ENCODE results near the gene LUZP1.

DNA sequence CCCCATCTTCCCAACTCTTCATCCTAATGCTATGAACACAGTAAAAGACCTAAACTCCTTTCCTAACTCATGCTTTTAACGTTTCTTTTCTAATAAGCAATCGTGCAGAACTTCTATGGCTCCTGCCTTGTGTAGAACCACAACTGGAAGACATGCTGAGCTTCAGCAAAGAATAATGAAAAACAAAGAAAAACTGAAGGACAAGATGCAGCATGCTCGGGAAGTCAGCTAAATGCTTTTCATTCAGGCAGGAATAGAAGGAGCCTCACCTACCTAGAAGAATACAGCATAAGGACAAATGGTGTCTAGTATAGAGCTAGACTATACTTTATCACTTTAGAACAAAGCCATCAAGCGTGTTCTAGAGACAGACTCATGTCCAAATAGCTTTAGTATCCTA lies 45.9 kb downstream of the LUZP1 start:
- TF ChIP-seq, protein P1, sequence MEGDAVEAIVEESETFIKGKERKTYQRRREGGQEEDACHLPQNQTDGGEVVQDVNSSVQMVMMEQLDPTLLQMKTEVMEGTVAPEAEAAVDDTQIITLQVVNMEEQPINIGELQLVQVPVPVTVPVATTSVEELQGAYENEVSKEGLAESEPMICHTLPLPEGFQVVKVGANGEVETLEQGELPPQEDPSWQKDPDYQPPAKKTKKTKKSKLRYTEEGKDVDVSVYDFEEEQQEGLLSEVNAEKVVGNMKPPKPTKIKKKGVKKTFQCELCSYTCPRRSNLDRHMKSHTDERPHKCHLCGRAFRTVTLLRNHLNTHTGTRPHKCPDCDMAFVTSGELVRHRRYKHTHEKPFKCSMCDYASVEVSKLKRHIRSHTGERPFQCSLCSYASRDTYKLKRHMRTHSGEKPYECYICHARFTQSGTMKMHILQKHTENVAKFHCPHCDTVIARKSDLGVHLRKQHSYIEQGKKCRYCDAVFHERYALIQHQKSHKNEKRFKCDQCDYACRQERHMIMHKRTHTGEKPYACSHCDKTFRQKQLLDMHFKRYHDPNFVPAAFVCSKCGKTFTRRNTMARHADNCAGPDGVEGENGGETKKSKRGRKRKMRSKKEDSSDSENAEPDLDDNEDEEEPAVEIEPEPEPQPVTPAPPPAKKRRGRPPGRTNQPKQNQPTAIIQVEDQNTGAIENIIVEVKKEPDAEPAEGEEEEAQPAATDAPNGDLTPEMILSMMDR (conservative IDR thresholded peaks at IDR 0.05 in 1 of 2, IDR thresholded peaks at IDR 0.05 in 1 of 2; ENCODE audit: extremely low read depth in 1 of 2, insufficient read depth in 1 of 2, low read depth in 1 of 2, low read length in 2 of 2): no peak
- no peak for TF ChIP-seq EZH2 (IDR thresholded peaks at IDR 0.05; ENCODE audit: borderline replicate concordance, low read length)
